ENCODE data around the gene EYA2.

The EYA2 gene

DNA sequence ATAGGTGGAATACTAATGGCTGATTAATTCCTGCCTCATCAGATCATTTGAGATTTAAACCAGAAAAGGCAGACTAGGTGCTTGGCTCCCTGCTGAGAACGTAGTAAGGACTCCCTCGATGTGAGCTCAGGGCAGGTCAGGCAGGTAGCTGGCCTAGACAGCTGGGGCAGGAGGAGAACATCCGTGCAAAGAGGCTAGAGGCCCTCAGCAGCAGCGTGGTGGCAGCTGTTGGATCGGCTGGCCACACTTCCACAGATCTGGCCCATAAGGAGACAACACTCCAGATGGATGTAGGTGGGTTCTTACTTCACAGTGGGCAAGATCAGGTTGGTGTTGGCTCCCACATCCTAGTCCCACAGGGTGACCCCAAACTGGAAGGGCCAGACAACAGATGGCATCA lies 38.5 kb downstream of the EYA2 start:
- no peak for DNase-seq

DNA sequence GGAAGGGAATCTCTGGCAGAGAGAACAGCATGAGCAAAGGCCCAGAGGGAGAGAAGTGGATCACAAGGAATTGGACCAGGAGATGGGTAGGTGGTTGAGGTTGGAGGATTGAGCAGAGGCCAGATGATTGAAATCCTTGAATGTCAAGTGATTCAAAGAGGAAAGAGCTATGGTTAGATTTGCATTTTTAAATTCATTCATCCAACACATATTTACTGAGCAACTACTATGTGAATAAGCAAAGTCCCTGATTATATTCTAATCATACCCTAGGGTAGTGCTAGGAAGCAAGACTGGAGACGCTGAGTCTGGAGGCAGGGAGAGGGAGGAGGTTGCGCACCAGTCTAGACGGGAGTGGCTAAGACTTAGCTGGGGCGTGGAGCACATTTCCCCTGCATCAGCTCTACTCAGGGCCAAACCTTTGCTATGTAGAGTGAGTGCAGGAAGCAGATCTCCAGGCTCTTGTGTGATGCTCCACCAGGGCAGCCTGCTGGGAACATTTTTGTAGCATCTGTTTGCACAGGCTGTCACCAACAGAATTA lies 40.2 kb downstream of the EYA2 start:
- DNase-seq: no peak

- no peak for DNase-seq
Observed at GRCh38 chr20:46935394-46936017, 40.9 kb downstream of the EYA2 start.

GRCh38 chr20:46936415-46937156 lies 41.9 kb downstream of the EYA2 start:
- no peak for DNase-seq

- DNase-seq: no peak
Observed at GRCh38 chr20:46937157-46937523, 42.5 kb downstream of the EYA2 start.

- no peak for DNase-seq
Observed at GRCh38 chr20:46937533-46938226, 43.0 kb downstream of the EYA2 start.

DNA sequence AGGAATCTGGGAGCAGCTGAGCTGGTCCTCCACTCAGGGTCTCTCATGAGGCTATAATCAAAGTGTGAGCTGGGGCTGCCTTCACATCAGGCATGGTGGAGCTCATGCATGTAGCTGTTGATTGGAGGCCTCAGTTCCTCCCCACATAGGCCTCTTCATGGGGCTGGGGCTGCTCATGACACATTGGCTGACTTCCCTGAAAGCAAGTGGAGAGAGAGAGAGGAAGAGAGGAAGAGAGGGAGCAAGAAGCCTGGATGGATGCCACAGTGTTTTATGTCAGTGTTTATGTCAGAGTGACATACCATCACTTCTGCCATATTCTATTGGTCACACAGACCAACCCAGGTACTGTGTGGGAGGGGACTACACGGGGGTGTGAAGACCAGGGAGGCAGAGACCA lies 43.8 kb downstream of the EYA2 start:
- DNase-seq: no peak

- no peak for DNase-seq
Observed at GRCh38 chr20:46939031-46939965, 44.7 kb downstream of the EYA2 start.

- no peak for DNase-seq
Observed at GRCh38 chr20:46940616-46941015, 46.0 kb downstream of the EYA2 start.

DNA sequence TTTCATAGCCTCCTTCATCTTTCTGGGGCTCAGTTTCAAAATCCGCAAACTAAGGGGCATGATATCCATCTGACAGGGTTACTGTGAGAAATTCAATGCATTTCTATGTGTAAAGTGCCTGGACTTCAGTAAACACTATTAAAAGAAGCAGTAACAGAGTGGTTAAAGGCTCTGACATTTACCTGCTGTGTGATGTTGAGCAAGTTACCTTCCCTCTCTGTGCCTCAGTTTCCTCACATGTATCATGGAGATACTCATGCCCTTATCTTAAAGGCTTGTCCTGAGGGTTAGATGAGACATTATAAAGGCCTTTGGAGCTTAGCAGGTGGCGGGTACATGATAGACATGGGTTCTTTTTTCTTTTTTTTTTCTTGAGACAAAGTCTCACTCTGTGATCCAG lies 46.8 kb downstream of the EYA2 start:
- DNase-seq: no peak

GRCh38 chr20:46943861-46944591 lies 49.4 kb downstream of the EYA2 start:
- no peak for DNase-seq

- DNase-seq: no peak
Observed at GRCh38 chr20:46945465-46945864, 50.8 kb downstream of the EYA2 start.

DNA sequence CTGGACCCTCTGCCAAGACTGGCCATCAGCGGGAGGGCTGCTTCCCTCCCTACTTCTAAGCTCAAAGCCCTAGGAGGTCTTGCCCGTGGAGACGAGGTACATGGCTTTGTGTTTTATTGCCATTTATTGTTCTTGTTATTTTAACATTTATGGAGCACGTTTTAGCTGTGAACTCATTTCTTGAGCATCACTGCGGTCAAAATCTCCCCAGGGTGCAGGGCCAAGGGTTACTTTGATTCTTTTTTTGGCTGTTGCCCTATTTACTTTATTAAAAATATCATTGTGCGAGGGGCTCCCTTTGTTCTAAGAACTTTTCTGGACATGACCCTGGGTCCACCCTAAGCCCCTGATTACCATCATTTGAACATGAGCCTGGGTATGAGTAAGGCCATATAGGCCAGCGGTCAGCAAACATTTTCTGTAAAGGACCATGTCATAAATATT lies 51.6 kb downstream of the EYA2 start:
- no peak for DNase-seq

GRCh38 chr20:46946796-46947195 lies 52.2 kb downstream of the EYA2 start:
- DNase-seq: no peak

DNA sequence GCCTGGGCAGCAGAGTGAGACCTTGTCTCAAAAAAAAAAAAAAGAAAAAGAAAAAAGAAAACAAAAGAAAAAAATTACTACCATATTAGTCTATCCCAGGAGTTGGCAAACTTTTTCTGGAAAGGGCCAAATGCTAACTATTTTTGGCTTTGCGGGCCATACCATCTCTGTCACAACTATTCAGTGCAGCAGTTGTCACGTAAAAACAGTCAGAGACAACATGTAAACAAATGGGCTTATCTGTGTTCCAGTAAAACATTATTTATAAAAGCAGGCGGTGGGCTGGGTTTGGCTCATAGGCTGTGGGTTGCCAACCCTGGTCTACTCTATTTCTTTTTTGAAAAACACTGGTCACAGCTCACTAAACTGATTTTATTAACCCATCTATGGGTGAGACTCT lies 53.4 kb downstream of the EYA2 start:
- no peak for DNase-seq

GRCh38 chr20:46951405-46951804 lies 56.8 kb downstream of the EYA2 start:
- no peak for DNase-seq

DNA sequence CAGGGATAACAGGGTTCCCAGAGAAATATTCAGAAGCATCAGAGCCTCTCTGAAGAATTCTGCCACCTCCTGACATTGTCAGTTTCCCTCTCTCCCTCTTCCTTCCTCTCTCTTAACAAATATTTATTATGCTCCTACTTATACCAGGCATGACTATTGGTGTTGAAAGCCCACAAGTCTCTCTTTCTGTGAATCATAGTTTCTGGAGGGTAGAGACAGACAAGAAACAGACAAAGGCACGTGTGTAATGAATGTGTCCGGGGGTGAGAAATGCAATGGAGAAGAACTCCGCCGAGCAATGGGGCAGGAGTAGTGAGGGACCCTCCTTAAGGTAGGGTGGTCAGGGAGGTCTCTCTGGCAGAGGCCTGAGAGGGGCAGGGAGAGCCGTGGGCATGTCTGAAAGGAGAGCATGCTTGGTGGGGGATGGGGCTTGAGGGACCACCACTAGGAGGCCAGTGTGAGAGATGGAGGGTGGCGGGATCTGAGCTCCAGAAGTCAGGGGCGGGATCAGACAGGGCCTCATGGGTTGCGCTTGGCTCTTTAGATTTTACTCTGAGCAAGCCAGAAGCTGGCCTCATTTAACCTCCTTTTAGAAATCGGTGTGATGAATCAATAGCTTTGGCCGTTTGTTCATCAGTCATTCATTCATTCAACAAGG lies 57.3 kb downstream of the EYA2 start:
- DNase-seq: no peak

- DNase-seq: no peak
Observed at GRCh38 chr20:46953596-46953995, 59.0 kb downstream of the EYA2 start.

DNA sequence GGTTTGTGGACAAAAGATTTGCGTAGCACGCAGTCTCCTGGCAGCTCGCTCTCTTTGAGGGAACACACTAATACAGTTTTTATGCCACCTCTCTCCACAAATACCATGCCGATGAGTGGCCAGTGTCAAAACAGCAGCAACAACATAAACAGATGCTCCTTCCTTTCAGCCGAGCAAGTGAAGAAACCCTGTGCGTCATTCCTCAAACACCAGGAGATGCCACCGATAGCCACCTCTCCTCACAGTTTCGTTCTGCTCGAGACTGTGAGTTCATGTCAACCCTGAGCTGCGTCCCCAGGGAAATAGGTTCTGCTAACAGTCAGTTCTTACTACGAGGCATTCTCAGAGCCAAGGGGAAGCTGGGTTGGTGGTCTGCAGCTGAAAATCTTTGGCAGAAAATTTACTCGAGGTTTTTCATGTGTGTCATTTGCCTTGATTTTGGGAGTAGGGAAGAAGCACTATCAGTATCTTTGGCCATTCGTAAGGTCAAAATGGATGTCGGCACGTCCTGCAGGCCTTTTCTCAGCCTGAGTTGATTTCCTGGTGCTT lies 59.9 kb downstream of the EYA2 start:
- no peak for DNase-seq

- no peak for DNase-seq
Observed at GRCh38 chr20:46955601-46956556, 61.2 kb downstream of the EYA2 start.
